Upper lobe of left lung (tissue), 4 donors: ENCODE data around the gene TBC1D14.

Source experiments
- CTCF ChIP-seq, 6 experiments: fragments of 450-650 bp in 4 of 6; fragments of 200-600 bp in 2 of 6; sonication (generic) in 2 of 6; IDR thresholded peaks; one replicate each; pipeline ENCODE4 v1.5.1; 2016 to 2019; ENCODE audit warnings: antibody characterized with exemption in 6 of 6
- POLR2AphosphoS5 ChIP-seq, 2 donors: sonication (generic); formaldehyde crosslinking; IDR thresholded peaks; one replicate each; pipeline ENCODE4 v1.5.1; 2017; ENCODE audit warnings: antibody characterized with exemption in 2 of 2

DNA sequence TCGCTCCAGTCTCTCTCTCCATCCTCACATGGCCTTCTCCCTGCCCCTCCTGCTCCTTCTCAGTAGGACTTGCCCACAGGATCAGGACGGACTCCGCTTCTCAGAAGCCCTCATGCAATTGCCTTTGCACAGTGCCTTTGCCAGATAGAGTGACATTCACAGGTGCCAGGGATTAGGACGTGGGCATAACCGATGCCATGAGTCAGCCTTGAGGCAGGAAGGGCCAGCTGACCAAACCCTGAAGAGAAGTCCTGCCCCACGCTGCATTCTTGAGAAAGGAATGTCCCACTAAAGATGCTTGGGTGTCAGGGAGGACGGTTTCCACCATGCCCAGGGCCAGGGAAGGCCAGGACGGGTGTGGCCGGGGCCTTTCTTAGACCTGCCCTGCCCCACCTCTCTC is 164.8 kb downstream of the TBC1D14 start:
- no peak for TF ChIP-seq CTCF (IDR thresholded peaks at IDR 0.05)
- TF ChIP-seq POLR2AphosphoS5 (IDR thresholded peaks at IDR 0.05) = no peak
